HCT116 (cell line): ENCODE measurements around the gene INO80. TPM values are rescaled to one million over a fixed set of nuclear protein-coding genes. Genes with fewer than 3 reads are reported as not detected.

ENCODE experiments used
- ATAC-seq: fragments of 200-7000 bp; cut with Tn5 transposase; 2 replicates; pipeline ENCODE4 v1.9.1; 2020; ENCODE audit warnings: mild to moderate bottlenecking, moderate library complexity
- BruUV-seq: library from RNA; stranded (reverse); fragments of 400-500 nt; replicated peaks from 2 replicates; lab custom pipeline; 2021; lab: Mats Ljungman, UMichigan
- CTCF ChIA-PET: fragments of 300-600 bp; sonication (Branson Sonifier 250); formaldehyde crosslinking; loops from one replicate; lab custom pipeline; 2021; ENCODE audit warnings: antibody characterized with exemption; lab: Charles Lee
- POLR2A ChIA-PET: fragments of 300-600, 350-600 bp; sonication (Branson Sonifier 250); formaldehyde crosslinking; loops from one replicate; lab custom pipeline; 2021; ENCODE audit warnings: antibody characterized with exemption; lab: Charles Lee
- RAD21 ChIA-PET, 2 experiments: fragments of 300-600 bp; sonication (Branson Sonifier 250); formaldehyde crosslinking; loops; one replicate each; lab custom pipeline; 2023; ENCODE audit warnings: low total read pairs in 2 of 2; ENCODE audit not compliant: uncharacterized antibody in 2 of 2, unreplicated experiment in 2 of 2, low non-redundant PET in 1 of 2; lab: Charles Lee
- DNase-seq: peaks from one replicate; pipeline ENCODE4 v3.0.0-alpha.2; 2010; ENCODE audit warnings: low read depth, low spot score
- H2AFZ ChIP-seq: fragments of 200-600 bp; shearing (Covaris generic), sonication (generic); 2 replicates; pipeline ENCODE4 v1.6.1; 2017; ENCODE audit warnings: low read depth, mixed run types, mixed read lengths, antibody characterized with exemption, low read length; ENCODE audit not compliant: poor library complexity, severe bottlenecking
- H3K27ac ChIP-seq: 2 replicates; pipeline ENCODE4 v1.5.1; 2012; ENCODE audit warnings: low read depth, low read length
- H3K27me3 ChIP-seq: fragments of 200-600 bp; sonication (generic); 2 replicates; pipeline ENCODE4 v1.6.1; 2016; ENCODE audit warnings: mixed run types, low read length, mixed read lengths; ENCODE audit not compliant: insufficient read depth
- H3K36me3 ChIP-seq, 2 experiments: fragments of 200-500 bp in 1 of 2; fragments of 200-600 bp in 1 of 2; sonication (Bioruptor generic) in 1 of 2; sonication (generic) in 1 of 2; 2 replicates each; pipeline versions ENCODE4 v1.5.1 to v1.6.1; 2014 to 2016; ENCODE audit warnings: low read length in 2 of 2, inconsistent platforms in 1 of 2, mixed read lengths in 1 of 2, mixed run types in 1 of 2; ENCODE audit not compliant: insufficient read depth in 2 of 2, control insufficient read depth in 1 of 2
- H3K4me1 ChIP-seq, 2 experiments: fragments of 200-600 bp in 1 of 2; sonication (generic) in 1 of 2; 2 replicates each; pipeline versions ENCODE4 v1.5.1 to v1.6.1; 2012 to 2017; ENCODE audit warnings: low read length in 2 of 2, inconsistent platforms in 1 of 2, mild to moderate bottlenecking in 1 of 2, mixed read lengths in 1 of 2, mixed run types in 1 of 2, moderate library complexity in 1 of 2; ENCODE audit not compliant: insufficient read depth in 2 of 2, control insufficient read depth in 1 of 2
- H3K4me2 ChIP-seq: fragments of 200-600 bp; sonication (generic); 2 replicates; pipeline ENCODE4 v1.6.1; 2017; ENCODE audit warnings: mixed run types, low read length, mixed read lengths
- H3K4me3 ChIP-seq, 2 experiments: fragments of 200-600 bp in 1 of 2; sonication (generic) in 1 of 2; replicated peaks in 1 of 2; 2 replicates each; pipeline ENCODE4 v1.5.1; 2011 to 2016; ENCODE audit warnings: low read length in 2 of 2, control low read depth in 1 of 2, low read depth in 1 of 2, mild to moderate bottlenecking in 1 of 2, mixed read lengths in 1 of 2, mixed run types in 1 of 2
- H3K79me2 ChIP-seq: fragments of 200-600 bp; sonication (generic); 2 replicates; pipeline ENCODE4 v1.6.1; 2017; ENCODE audit warnings: mild to moderate bottlenecking, mixed run types, low read length, moderate library complexity, mixed read lengths; ENCODE audit not compliant: insufficient read depth
- H3K9ac ChIP-seq: fragments of 200-600 bp; sonication (generic); 2 replicates; pipeline ENCODE4 v1.6.1; 2016; ENCODE audit warnings: low read length, mixed read lengths
- H3K9me2 ChIP-seq: fragments of 200-600 bp; sonication (generic), shearing (Covaris generic); 2 replicates; pipeline ENCODE4 v1.6.1; 2017; ENCODE audit warnings: mixed run types, mild to moderate bottlenecking, moderate library complexity; ENCODE audit not compliant: insufficient read depth
- H3K9me3 ChIP-seq, 2 experiments: fragments of 200-500 bp in 1 of 2; fragments of 200-600 bp in 1 of 2; sonication (Bioruptor generic) in 1 of 2; sonication (generic) in 1 of 2; 2 replicates each; pipeline ENCODE4 v1.6.1; 2014 to 2017; ENCODE audit warnings: low read length in 2 of 2, mixed read lengths in 2 of 2, inconsistent platforms in 1 of 2, low read depth in 1 of 2, mild to moderate bottlenecking in 1 of 2, mixed run types in 1 of 2, moderate library complexity in 1 of 2; ENCODE audit not compliant: control insufficient read depth in 1 of 2, insufficient read depth in 1 of 2
- H4K20me1 ChIP-seq: fragments of 200-600 bp; sonication (generic), shearing (Covaris generic); 2 replicates; pipeline ENCODE4 v1.6.1; 2017; ENCODE audit warnings: mixed run types, mild to moderate bottlenecking, moderate library complexity; ENCODE audit not compliant: insufficient read depth
- EGR1 ChIP-seq: IDR thresholded peaks from 2 replicates; pipeline ENCODE4 v1.6.1; 2012; ENCODE audit warnings: low read depth
- EZH2 ChIP-seq: fragments of 200-600 bp; sonication (generic); IDR thresholded peaks from 2 replicates; pipeline ENCODE4 v1.6.1; 2017; ENCODE audit warnings: antibody characterized with exemption, mixed run types
- EZH2phosphoT487 ChIP-seq: fragments of 200-600 bp; IDR thresholded peaks from 2 replicates; pipeline ENCODE4 v1.6.1; 2018; ENCODE audit warnings: antibody characterized with exemption, borderline replicate concordance
- FOSL1 ChIP-seq: IDR thresholded peaks from 2 replicates; pipeline ENCODE4 v1.6.1; 2012; ENCODE audit warnings: low read depth
- JUND ChIP-seq: IDR thresholded peaks from 2 replicates; pipeline ENCODE4 v1.6.1; 2012
- POLR2A ChIP-seq: IDR thresholded peaks from 2 replicates; pipeline ENCODE4 v1.7.0; 2011; ENCODE audit warnings: borderline replicate concordance; ENCODE audit not compliant: insufficient read depth, insufficient read length; ENCODE audit errors: extremely low read depth
- POLR2AphosphoS5 ChIP-seq: IDR thresholded peaks from 2 replicates; pipeline ENCODE4 v1.6.1; 2011; ENCODE audit warnings: mild to moderate bottlenecking, low read depth, low read length, moderate library complexity
- RAD21 ChIP-seq: IDR thresholded peaks from 2 replicates; pipeline ENCODE4 v1.6.1; 2012; ENCODE audit warnings: low read depth, mild to moderate bottlenecking
- SP1 ChIP-seq: IDR thresholded peaks from 2 replicates; pipeline ENCODE4 v1.6.1; 2012; ENCODE audit warnings: low read depth
- ZNF274 ChIP-seq: fragments of 200-500 bp; sonication (Bioruptor generic); IDR thresholded peaks from 2 replicates; pipeline ENCODE4 v1.6.1; 2014; ENCODE audit warnings: mild to moderate bottlenecking, low read depth, low read length, inconsistent platforms
- intact Hi-C: fragments of 100-400 bp; cut with micrococcal nuclease; formaldehyde crosslinking; loops from 2 replicates; pipeline ENCODE4 v1.10.0; 2022
- total RNA-seq: library from RNA; stranded (reverse); gene quantifications from one replicate; pipeline ENCODE4 v1.2.1, GENCODE V29; 2021; ENCODE audit not compliant: unreplicated experiment
- TF ChIP-seq, protein P1 (sequence below): IDR thresholded peaks from 2 replicates; pipeline ENCODE4 v1.6.1; 2012; ENCODE audit warnings: low read depth
- TF ChIP-seq, protein P2 (sequence below): IDR thresholded peaks from 2 replicates; pipeline ENCODE4 v1.6.1; 2011; ENCODE audit warnings: mild to moderate bottlenecking, low read length, moderate library complexity; ENCODE audit not compliant: insufficient replicate concordance; ENCODE audit errors: extremely low read depth

The INO80 gene
- total RNA-seq, 1 experiment from 2014 or later, result 28.2 TPM

DNA sequence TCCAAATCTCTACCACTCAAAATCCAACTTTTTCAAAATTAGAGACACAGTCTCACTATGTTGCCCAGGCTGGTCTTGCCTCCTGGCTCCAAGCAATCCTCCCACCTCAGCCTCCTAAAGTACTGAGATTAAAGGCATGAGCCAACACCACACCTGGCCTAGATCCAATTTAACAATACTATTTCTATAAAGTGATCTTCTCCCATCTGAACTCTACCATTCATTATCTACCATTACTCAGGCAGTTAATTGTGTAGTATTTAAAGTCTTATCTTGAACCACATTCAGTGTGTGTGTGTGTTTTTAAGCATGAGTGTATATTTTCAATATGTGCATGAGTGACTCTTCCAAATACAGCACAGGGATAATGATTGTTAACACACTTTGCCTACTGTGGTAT, 77.0 kb downstream of the INO80 start:
- Histone ChIP-seq H3K4me1 (no peaks in the 10 kb centered on the region), H3K4me2 (no peak overlapping the region), H2AFZ (no peak overlapping the region)
- CTCF ChIA-PET, result no interaction called here
- no peak for DNase-seq
- no peak for ATAC-seq
- no peak for TF ChIP-seq POLR2AphosphoS5
- TF ChIP-seq, protein P1, sequence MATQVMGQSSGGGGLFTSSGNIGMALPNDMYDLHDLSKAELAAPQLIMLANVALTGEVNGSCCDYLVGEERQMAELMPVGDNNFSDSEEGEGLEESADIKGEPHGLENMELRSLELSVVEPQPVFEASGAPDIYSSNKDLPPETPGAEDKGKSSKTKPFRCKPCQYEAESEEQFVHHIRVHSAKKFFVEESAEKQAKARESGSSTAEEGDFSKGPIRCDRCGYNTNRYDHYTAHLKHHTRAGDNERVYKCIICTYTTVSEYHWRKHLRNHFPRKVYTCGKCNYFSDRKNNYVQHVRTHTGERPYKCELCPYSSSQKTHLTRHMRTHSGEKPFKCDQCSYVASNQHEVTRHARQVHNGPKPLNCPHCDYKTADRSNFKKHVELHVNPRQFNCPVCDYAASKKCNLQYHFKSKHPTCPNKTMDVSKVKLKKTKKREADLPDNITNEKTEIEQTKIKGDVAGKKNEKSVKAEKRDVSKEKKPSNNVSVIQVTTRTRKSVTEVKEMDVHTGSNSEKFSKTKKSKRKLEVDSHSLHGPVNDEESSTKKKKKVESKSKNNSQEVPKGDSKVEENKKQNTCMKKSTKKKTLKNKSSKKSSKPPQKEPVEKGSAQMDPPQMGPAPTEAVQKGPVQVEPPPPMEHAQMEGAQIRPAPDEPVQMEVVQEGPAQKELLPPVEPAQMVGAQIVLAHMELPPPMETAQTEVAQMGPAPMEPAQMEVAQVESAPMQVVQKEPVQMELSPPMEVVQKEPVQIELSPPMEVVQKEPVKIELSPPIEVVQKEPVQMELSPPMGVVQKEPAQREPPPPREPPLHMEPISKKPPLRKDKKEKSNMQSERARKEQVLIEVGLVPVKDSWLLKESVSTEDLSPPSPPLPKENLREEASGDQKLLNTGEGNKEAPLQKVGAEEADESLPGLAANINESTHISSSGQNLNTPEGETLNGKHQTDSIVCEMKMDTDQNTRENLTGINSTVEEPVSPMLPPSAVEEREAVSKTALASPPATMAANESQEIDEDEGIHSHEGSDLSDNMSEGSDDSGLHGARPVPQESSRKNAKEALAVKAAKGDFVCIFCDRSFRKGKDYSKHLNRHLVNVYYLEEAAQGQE, result no peak
- TF ChIP-seq, all 23 proteins: peak for 0
- Histone ChIP-seq H3K27ac (no peak overlapping the region), H3K79me2 (peaks cover 36% of the 10 kb centered on the region), H3K27me3 (no peaks in the 10 kb centered on the region), H3K9ac (no peak overlapping the region), H3K9me2 (no peaks in the 10 kb centered on the region), H3K9me3 (no peaks in the 10 kb centered on the region), H3K4me3 (no peak overlapping the region), H3K36me3 (peaks cover 10 to 34% of the 10 kb centered on the region in 2 experiments; a peak in 3 of 4 replicates), H4K20me1 (no peaks in the 10 kb centered on the region)
- no TSS peak for BruUV-seq
- intact Hi-C loops, result no loop called here
- ChIA-PET POLR2A (no interaction called here), RAD21 (no interaction called here)

DNA sequence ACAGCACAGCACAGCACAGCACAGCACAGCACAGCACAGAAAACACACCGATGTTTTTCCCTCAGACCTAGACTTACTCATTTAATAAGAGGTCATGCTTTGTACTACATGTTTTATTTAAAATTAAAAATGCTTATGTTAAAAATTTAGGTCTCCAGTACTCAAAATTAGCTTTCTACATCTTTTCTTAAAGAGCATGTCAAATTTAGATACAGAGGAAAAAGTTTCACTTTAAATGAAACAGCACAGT, 84.1 kb downstream of the INO80 start:
- Histone ChIP-seq H3K4me2 (no peak overlapping the region), H3K79me2 (peaks cover 25% of the 10 kb centered on the region), H3K4me3 (no peak overlapping the region), H3K27ac (no peak overlapping the region), H3K36me3 (peaks cover 5 to 13% of the 10 kb centered on the region in 2 experiments; a peak in 2 of 4 replicates), H2AFZ (no peak overlapping the region), H3K9ac (no peak overlapping the region), H3K9me3 (no peaks in the 10 kb centered on the region), H3K4me1 (no peaks in the 10 kb centered on the region), H3K9me2 (no peaks in the 10 kb centered on the region), H4K20me1 (no peaks in the 10 kb centered on the region; the same call in 1 of the 2 replicates), H3K27me3 (no peaks in the 10 kb centered on the region)
- POLR2A ChIA-PET, result no interaction called here
- CTCF ChIA-PET, result no interaction called here
- DNase-seq, result no peak
- BruUV-seq, result no TSS peak
- intact Hi-C loops, result no loop called here
- RAD21 ChIA-PET, result no interaction called here
- no peak for ATAC-seq
- TF ChIP-seq EGR1 (no peak), FOSL1 (no peak), EZH2 (no peak), SP1 (no peak), JUND (no peak), RAD21 (no peak), ZNF274 (no peak), POLR2A (no peak), EZH2phosphoT487 (no peak)
- TF ChIP-seq, protein P1, result no peak
- TF ChIP-seq, protein P2, sequence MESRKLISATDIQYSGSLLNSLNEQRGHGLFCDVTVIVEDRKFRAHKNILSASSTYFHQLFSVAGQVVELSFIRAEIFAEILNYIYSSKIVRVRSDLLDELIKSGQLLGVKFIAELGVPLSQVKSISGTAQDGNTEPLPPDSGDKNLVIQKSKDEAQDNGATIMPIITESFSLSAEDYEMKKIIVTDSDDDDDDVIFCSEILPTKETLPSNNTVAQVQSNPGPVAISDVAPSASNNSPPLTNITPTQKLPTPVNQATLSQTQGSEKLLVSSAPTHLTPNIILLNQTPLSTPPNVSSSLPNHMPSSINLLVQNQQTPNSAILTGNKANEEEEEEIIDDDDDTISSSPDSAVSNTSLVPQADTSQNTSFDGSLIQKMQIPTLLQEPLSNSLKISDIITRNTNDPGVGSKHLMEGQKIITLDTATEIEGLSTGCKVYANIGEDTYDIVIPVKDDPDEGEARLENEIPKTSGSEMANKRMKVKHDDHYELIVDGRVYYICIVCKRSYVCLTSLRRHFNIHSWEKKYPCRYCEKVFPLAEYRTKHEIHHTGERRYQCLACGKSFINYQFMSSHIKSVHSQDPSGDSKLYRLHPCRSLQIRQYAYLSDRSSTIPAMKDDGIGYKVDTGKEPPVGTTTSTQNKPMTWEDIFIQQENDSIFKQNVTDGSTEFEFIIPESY, result no peak
